Keratinocyte (primary cell): ENCODE results near the gene NPAS3. TPM values are rescaled to one million over a fixed set of nuclear protein-coding genes. Genes with fewer than 3 reads are reported as not detected.

Source experiments
- DNase-seq: peaks from one replicate; pipeline ENCODE4 v3.0.0-alpha.2; 2011; ENCODE audit warnings: low read depth, missing footprints, low spot score
- FAIRE-seq: peaks from 2 replicates; lab custom pipeline; 2011; peaks lifted over from hg19 to GRCh38; lab: Jason Lieb, UNC
- H2AFZ ChIP-seq: 2 replicates; pipeline ENCODE4 v1.6.0; 2012; ENCODE audit warnings: low read length, control low read depth, inconsistent platforms; ENCODE audit not compliant: control insufficient read depth
- H3K27ac ChIP-seq: 2 replicates; pipeline ENCODE4 v1.5.1; 2011; ENCODE audit warnings: low read length; ENCODE audit not compliant: control insufficient read depth, insufficient read depth
- H3K27me3 ChIP-seq: 3 replicates; pipeline ENCODE4 v1.6.0; 2011; ENCODE audit warnings: low read length; ENCODE audit not compliant: control insufficient read depth, insufficient read depth; ENCODE audit errors: extremely low read depth
- H3K36me3 ChIP-seq, 2 experiments: 2 replicates in 1 of 2; 3 replicates in 1 of 2; pipeline ENCODE4 v1.5.1; 2011; ENCODE audit warnings: low read length in 2 of 2, mild to moderate bottlenecking in 1 of 2; ENCODE audit not compliant: control insufficient read depth in 2 of 2, insufficient read depth in 2 of 2; ENCODE audit errors: extremely low read depth in 1 of 2
- H3K4me1 ChIP-seq: 3 replicates; pipeline ENCODE4 v1.5.1; 2011; ENCODE audit warnings: low read length; ENCODE audit not compliant: control insufficient read depth, insufficient read depth; ENCODE audit errors: extremely low read depth
- H3K4me2 ChIP-seq: 3 replicates; pipeline ENCODE4 v1.6.0; 2011; ENCODE audit warnings: low read depth, low read length; ENCODE audit not compliant: control insufficient read depth, insufficient read depth; ENCODE audit errors: extremely low read depth
- H3K4me3 ChIP-seq, 3 experiments: fragments of 200-600 bp in 1 of 3; sonication (generic) in 1 of 3; 2 replicates in 2 of 3; 3 replicates in 1 of 3; pipeline ENCODE4 v1.5.1; 2011 to 2016; ENCODE audit warnings: low read length in 3 of 3, mild to moderate bottlenecking in 3 of 3, control low read depth in 2 of 3, inconsistent platforms in 1 of 3, low read depth in 1 of 3, mixed read lengths in 1 of 3, mixed run types in 1 of 3, moderate library complexity in 1 of 3; ENCODE audit not compliant: control insufficient read depth in 2 of 3, insufficient read depth in 2 of 3; ENCODE audit errors: extremely low read depth in 1 of 3
- H3K79me2 ChIP-seq: 2 replicates; pipeline ENCODE4 v1.6.0; 2012; ENCODE audit warnings: low read length; ENCODE audit not compliant: control insufficient read depth, insufficient read depth
- H3K9ac ChIP-seq: 3 replicates; pipeline ENCODE4 v1.6.0; 2011; ENCODE audit warnings: low read length; ENCODE audit not compliant: control insufficient read depth, insufficient read depth; ENCODE audit errors: extremely low read depth
- H3K9me1 ChIP-seq: 3 replicates; pipeline ENCODE4 v1.6.0; 2011; ENCODE audit warnings: low read length; ENCODE audit not compliant: control insufficient read depth, insufficient read depth; ENCODE audit errors: extremely low read depth
- H3K9me3 ChIP-seq: 2 replicates; pipeline ENCODE4 v1.5.1; 2012; ENCODE audit warnings: low read depth, low read length; ENCODE audit not compliant: control insufficient read depth
- H4K20me1 ChIP-seq: 3 replicates; pipeline ENCODE4 v1.6.0; 2011; ENCODE audit warnings: low read length; ENCODE audit not compliant: control insufficient read depth, insufficient read depth; ENCODE audit errors: extremely low read depth
- CTCF ChIP-seq, 3 experiments: IDR thresholded peaks in 1 of 3; conservative IDR thresholded peaks in 1 of 3; optimal IDR thresholded peaks in 1 of 3; 2 replicates in 2 of 3; 3 replicates in 1 of 3; pipeline versions ENCODE3 to v1.5.1; 2011; ENCODE audit warnings: low read length in 3 of 3, mild to moderate bottlenecking in 3 of 3, moderate library complexity in 2 of 3, control low read depth in 1 of 3, inconsistent platforms in 1 of 3; ENCODE audit not compliant: insufficient read depth in 2 of 3; ENCODE audit errors: extremely low read depth in 1 of 3
- EZH2 ChIP-seq: IDR thresholded peaks from one replicate; pipeline ENCODE4 v1.6.1; 2012; ENCODE audit warnings: inconsistent platforms, mild to moderate bottlenecking, low read length, moderate library complexity
- dilution Hi-C: fragments of 300-500 bp; cut with MboI; formaldehyde crosslinking; loops from one replicate; pipeline ENCODE4 v1.7.0; 2020; ENCODE audit warnings: low sequenced_read_pairs; ENCODE audit not compliant: extremely low pct_ligation_motif_present
- polyA plus RNA-seq, 5 experiments: library from polyadenylated mRNA; depleted of rRNA in 3 of 5; stranded (reverse) in 3 of 5; stranded (forward) in 1 of 5; unstranded in 1 of 5; fragments of >200 nt; gene quantifications; 1 replicate in 1 of 5; 2 replicates in 3 of 5; 3 replicates in 1 of 5; pipeline versions ENCODE4 v1.2.1 to v1.2.3, GENCODE V29; 2011 to 2012; ENCODE audit warnings: missing spikeins in 2 of 5, low read depth in 1 of 5, low replicate concordance in 1 of 5

Gene NPAS3
- polyA plus RNA-seq, 1 donor (not counting 4 experiments of a cell fraction or from before 2014, with no cell fraction given), result 0.07 TPM

GRCh38 chr14:33566082-33566481 is 627.4 kb downstream of the NPAS3 start:
- H3K36me3 ChIP-seq, result no peaks in the 10 kb centered on the region
- no peaks in the 10 kb centered on the region for H4K20me1 ChIP-seq
- no peak overlapping the region for H3K4me3 ChIP-seq
- dilution Hi-C loops, result no loop called here
- H3K79me2 ChIP-seq, result no peaks in the 10 kb centered on the region
- no peaks in the 10 kb centered on the region for H3K9me1 ChIP-seq
- TF ChIP-seq EZH2, result no peak
- no peak for TF ChIP-seq CTCF (optimal IDR thresholded peaks at IDR 0.05 in 1 of 3, IDR thresholded peaks at IDR 0.05 in 1 of 3, conservative IDR thresholded peaks at IDR 0.05 in 1 of 3; ENCODE audit: extremely low read depth in 1 of 3, insufficient read depth in 2 of 3, low read length in 3 of 3)
- FAIRE-seq (no peak), DNase-seq (no peak)
- H2AFZ ChIP-seq, result no peak overlapping the region
- peaks cover 65% of the 10 kb centered on the region for H3K4me1 ChIP-seq
- H3K9ac ChIP-seq, result no peak overlapping the region
- no peaks in the 10 kb centered on the region for H3K27me3 ChIP-seq
- no peaks in the 10 kb centered on the region for H3K9me3 ChIP-seq
- no peak overlapping the region for H3K27ac ChIP-seq
- no peak overlapping the region for H3K4me2 ChIP-seq

- Histone ChIP-seq H3K4me1 (peaks cover 65% of the 10 kb centered on the region), H2AFZ (no peak overlapping the region), H3K9ac (no peak overlapping the region), H3K27ac (no peak overlapping the region), H4K20me1 (no peaks in the 10 kb centered on the region), H3K9me1 (no peaks in the 10 kb centered on the region), H3K4me3 (no peak overlapping the region), H3K36me3 (no peaks in the 10 kb centered on the region), H3K27me3 (no peaks in the 10 kb centered on the region), H3K4me2 (no peak overlapping the region), H3K9me3 (no peaks in the 10 kb centered on the region), H3K79me2 (no peaks in the 10 kb centered on the region)
- FAIRE-seq (no peak), DNase-seq (no peak)
- TF ChIP-seq EZH2, result no peak
- dilution Hi-C loops, result no loop called here
These were observed 628.5 kb downstream of the NPAS3 start for GRCh38 chr14:33567023-33567728.
